Mesodermal cell (in vitro differentiated cells): ENCODE data around the gene CD69.

Experiments used
- H3K27ac ChIP-seq: 2 replicates; pipeline ENCODE4 v1.7.0; 2013; ENCODE audit warnings: mild to moderate bottlenecking, low read depth, low read length, moderate library complexity; ENCODE audit not compliant: severe bottlenecking
- H3K36me3 ChIP-seq: 2 replicates; pipeline ENCODE4 v1.7.1; 2013; ENCODE audit warnings: mild to moderate bottlenecking, low read length, moderate library complexity; ENCODE audit not compliant: control insufficient read depth, insufficient read depth
- H3K4me1 ChIP-seq: one replicate; pipeline ENCODE4 v1.7.1; 2013; ENCODE audit warnings: mild to moderate bottlenecking, low read length; ENCODE audit not compliant: insufficient read depth, control insufficient read depth, poor library complexity, severe bottlenecking
- H3K4me3 ChIP-seq: 2 replicates; pipeline ENCODE4 v1.7.0; 2013; ENCODE audit warnings: low read length, control low read depth, mild to moderate bottlenecking; ENCODE audit not compliant: insufficient read depth, poor library complexity, severe bottlenecking; ENCODE audit errors: extremely low read depth
- H3K9me3 ChIP-seq: 2 replicates; pipeline ENCODE4 v1.7.1; 2013; ENCODE audit warnings: mild to moderate bottlenecking, low read length, moderate library complexity; ENCODE audit not compliant: control insufficient read depth
- WGBS, 2 experiments: methylation state at CpG; one replicate each; pipeline ENCODE4 v1.1.5; 2013; ENCODE audit warnings: missing lambda C conversion rate in 2 of 2; ENCODE audit not compliant: insufficient coverage in 2 of 2; 5-methylcytosine and 5-hydroxymethylcytosine counted together

The CD69 gene

GRCh38 chr12:9732921-9733461, 27.7 kb downstream of the CD69 start, which contains the start of gene CLECL1:
Gene CLECL1, minus strand, starts transcription at chr12:9733097.
- Histone ChIP-seq H3K4me3 (no peak within 1 kb of the TSS), H3K36me3 (no peaks in the 10 kb centered on the region), H3K4me1 (no peaks in the 10 kb centered on the region), H3K9me3 (no peaks in the 10 kb centered on the region), H3K27ac (no peak within 1 kb of the TSS)
- WGBS, 2 experiments = 93 to 100% methylated on average over 3 of the region's 8 CpGs

- no peaks in the 10 kb centered on the region for H3K4me1 ChIP-seq
- H3K27ac ChIP-seq = no peak overlapping the region
- H3K9me3 ChIP-seq = no peaks in the 10 kb centered on the region
- no peaks in the 10 kb centered on the region for H3K36me3 ChIP-seq
- H3K4me3 ChIP-seq = no peak overlapping the region
- WGBS, 2 experiments = no CpG with 5 or more reads among the region's 2 CpGs
These were observed 28.9 kb downstream of the CD69 start for GRCh38 chr12:9731797-9732196.

- 100% methylated on average over 1 of the region's 6 CpGs; no CpG with 5 or more reads in 1 of the 2 experiments for WGBS, 2 experiments
- Histone ChIP-seq H3K4me3 (no peak overlapping the region), H3K27ac (no peak overlapping the region), H3K4me1 (no peaks in the 10 kb centered on the region), H3K36me3 (no peaks in the 10 kb centered on the region), H3K9me3 (no peaks in the 10 kb centered on the region)
These were observed 29.3 kb downstream of the CD69 start for GRCh38 chr12:9731393-9731792.

GRCh38 chr12:9730591-9730990, 30.1 kb downstream of the CD69 start:
- Histone ChIP-seq H3K9me3 (no peaks in the 10 kb centered on the region), H3K36me3 (no peaks in the 10 kb centered on the region), H3K4me3 (no peak overlapping the region), H3K4me1 (no peaks in the 10 kb centered on the region), H3K27ac (no peak overlapping the region)
- 62 to 83% methylated on average over 3 to 4 of the region's 6 CpGs for WGBS, 2 experiments

GRCh38 chr12:9730011-9730410, 30.7 kb downstream of the CD69 start:
- Histone ChIP-seq H3K27ac (no peak overlapping the region), H3K4me3 (no peak overlapping the region), H3K4me1 (no peaks in the 10 kb centered on the region), H3K36me3 (no peaks in the 10 kb centered on the region), H3K9me3 (no peaks in the 10 kb centered on the region)
- WGBS, 2 experiments = 100% methylated on average over 1 of the region's 3 CpGs; no CpG with 5 or more reads in 1 of the 2 experiments

GRCh38 chr12:9729082-9729481, 31.6 kb downstream of the CD69 start:
- H3K4me3 ChIP-seq = no peak overlapping the region
- H3K4me1 ChIP-seq = no peaks in the 10 kb centered on the region
- H3K36me3 ChIP-seq = no peaks in the 10 kb centered on the region
- H3K27ac ChIP-seq = no peak overlapping the region
- no peaks in the 10 kb centered on the region for H3K9me3 ChIP-seq

- H3K9me3 ChIP-seq = no peaks in the 10 kb centered on the region
- H3K4me1 ChIP-seq = no peaks in the 10 kb centered on the region
- no peaks in the 10 kb centered on the region for H3K36me3 ChIP-seq
- WGBS, 2 experiments = no CpG with 5 or more reads among the region's 1 CpG
- H3K27ac ChIP-seq = no peak overlapping the region
- no peak overlapping the region for H3K4me3 ChIP-seq
These were observed 32.9 kb downstream of the CD69 start for GRCh38 chr12:9727813-9728212.

GRCh38 chr12:9725213-9725870, 35.4 kb downstream of the CD69 start:
- Histone ChIP-seq H3K4me3 (no peak overlapping the region), H3K27ac (no peak overlapping the region), H3K9me3 (no peaks in the 10 kb centered on the region), H3K36me3 (no peaks in the 10 kb centered on the region), H3K4me1 (peaks cover 6% of the 10 kb centered on the region)
- WGBS, 2 experiments = no CpG with 5 or more reads among the region's 2 CpGs

GRCh38 chr12:9724023-9724422, 36.7 kb downstream of the CD69 start:
- H3K27ac ChIP-seq = no peak overlapping the region
- peaks cover 6% of the 10 kb centered on the region for H3K4me1 ChIP-seq
- no peak overlapping the region for H3K4me3 ChIP-seq
- WGBS, 2 experiments = 100% methylated on average over 1 of the region's 1 CpG; no CpG with 5 or more reads in 1 of the 2 experiments
- no peaks in the 10 kb centered on the region for H3K36me3 ChIP-seq
- H3K9me3 ChIP-seq = no peaks in the 10 kb centered on the region

- 76 to 80% methylated on average over 1 to 4 of the region's 5 CpGs for WGBS, 2 experiments
- Histone ChIP-seq H3K36me3 (no peaks in the 10 kb centered on the region), H3K4me3 (no peak overlapping the region), H3K9me3 (no peaks in the 10 kb centered on the region), H3K27ac (no peak overlapping the region), H3K4me1 (peaks cover 6% of the 10 kb centered on the region)
These were observed 39.2 kb downstream of the CD69 start for GRCh38 chr12:9721394-9722092.

- WGBS, 2 experiments = 0% methylated on average over 1 of the region's 1 CpG; no CpG with 5 or more reads in 1 of the 2 experiments
- H3K4me3 ChIP-seq = no peak overlapping the region
These were observed 40.9 kb downstream of the CD69 start for GRCh38 chr12:9719790-9720189.

More at GRCh38 chr12:9719790-9720189, 40.9 kb downstream of the CD69 start:
- no peaks in the 10 kb centered on the region for H3K36me3 ChIP-seq
- no peaks in the 10 kb centered on the region for H3K9me3 ChIP-seq
- peaks cover 6% of the 10 kb centered on the region for H3K4me1 ChIP-seq
- H3K27ac ChIP-seq = no peak overlapping the region
